ENCODE data around the gene PYGB. TPM values are rescaled to one million over a fixed set of nuclear protein-coding genes. Genes with fewer than 3 reads are reported as not detected.

Gene PYGB
- total and polyA plus RNA-seq, 2 donors (not counting 1 experiment from before 2014, with no cell fraction given), result 22.5 to 30.6 TPM

GRCh38 chr20:25275813-25276532 is 28.1 kb downstream of the PYGB start:
- Mint-ChIP-seq H3K4me1 (peaks cover 15% of the 10 kb centered on the region), H3K9me3 (ENCODE audit: insufficient read depth) (no peaks in the 10 kb centered on the region), H3K27ac (no peak overlapping the region), H3K4me3 (no peak overlapping the region), H3K27me3 (no peaks in the 10 kb centered on the region)
- Histone ChIP-seq H3K27ac (ENCODE audit: low read length in 2 of 2) (no peak overlapping the region), H3K79me2 (ENCODE audit: control insufficient read depth, insufficient read depth, low read length) (no peaks in the 10 kb centered on the region), H4K20me1 (ENCODE audit: control insufficient read depth, insufficient read depth, low read length, poor library complexity, severe bottlenecking) (no peaks in the 10 kb centered on the region), H3K36me3 (replicated peaks in 1 of 2; ENCODE audit: control extremely low read depth in 1 of 2, control insufficient read depth in 1 of 2, extremely low read depth in 1 of 2, insufficient read depth in 2 of 2, low read length in 1 of 2) (peaks cover 0 to 47% of the 10 kb centered on the region in 2 experiments), H2AFZ (ENCODE audit: insufficient read depth, low read depth, low read length, poor library complexity, severe bottlenecking) (no peak overlapping the region), H3K9ac (ENCODE audit: low read length) (no peak overlapping the region), H3K4me3 (ENCODE audit: control extremely low read depth in 1 of 5, extremely low read depth in 1 of 5, insufficient read depth in 1 of 5, low read depth in 2 of 5, low read length in 4 of 5) (no peak overlapping the region), H3K27me3 (replicated peaks in 1 of 4; ENCODE audit: control extremely low read depth in 1 of 4, control insufficient read depth in 3 of 4, insufficient read depth in 4 of 4, low read length in 3 of 4) (no peaks in the 10 kb centered on the region), H3K4me2 (replicated peaks; ENCODE audit: low read depth, low read length, poor library complexity, severe bottlenecking) (no peak overlapping the region), H3K4me1 (ENCODE audit: control insufficient read depth in 2 of 2, insufficient read depth in 2 of 2, low read length in 2 of 2) (peaks cover 12 to 13% of the 10 kb centered on the region in 2 donors), H3K9me3 (ENCODE audit: control extremely low read depth in 1 of 3, control insufficient read depth in 2 of 3, insufficient read depth in 1 of 3, low read length in 2 of 3) (no peaks in the 10 kb centered on the region)
- no peak for DNase-seq
- POLR2A ChIA-PET, result no interaction called here
- no peak for ATAC-seq (ENCODE audit: low read depth)
- CTCF ChIA-PET, result no interaction called here
- intact Hi-C loops (cut with micrococcal nuclease), result no loop called here
- WGBS (ENCODE audit: insufficient coverage), result 99% methylated on average over 20 of the region's 20 CpGs
- no peak for TF ChIP-seq EZH2 (IDR thresholded peaks at IDR 0.05; ENCODE audit: borderline replicate concordance, insufficient read depth, low read depth, low read length, poor library complexity, severe bottlenecking)

- H3K4me3 Mint-ChIP-seq, result no peak overlapping the region
- Histone ChIP-seq H3K4me2 (replicated peaks; ENCODE audit: low read depth, low read length, poor library complexity, severe bottlenecking) (no peak overlapping the region), H3K79me2 (ENCODE audit: control insufficient read depth, insufficient read depth, low read length) (no peaks in the 10 kb centered on the region), H3K4me3 (ENCODE audit: control extremely low read depth in 1 of 5, extremely low read depth in 1 of 5, insufficient read depth in 1 of 5, low read depth in 2 of 5, low read length in 4 of 5) (no peak overlapping the region), H3K27me3 (replicated peaks in 1 of 4; ENCODE audit: control extremely low read depth in 1 of 4, control insufficient read depth in 3 of 4, insufficient read depth in 4 of 4, low read length in 3 of 4) (no peaks in the 10 kb centered on the region), H3K36me3 (replicated peaks in 1 of 2; ENCODE audit: control extremely low read depth in 1 of 2, control insufficient read depth in 1 of 2, extremely low read depth in 1 of 2, insufficient read depth in 2 of 2, low read length in 1 of 2) (peaks cover 0 to 45% of the 10 kb centered on the region in 2 experiments), H3K9ac (ENCODE audit: low read length) (no peak overlapping the region), H3K27ac (ENCODE audit: low read length in 2 of 2) (no peak overlapping the region), H4K20me1 (ENCODE audit: control insufficient read depth, insufficient read depth, low read length, poor library complexity, severe bottlenecking) (no peaks in the 10 kb centered on the region), H3K4me1 (ENCODE audit: control insufficient read depth in 2 of 2, insufficient read depth in 2 of 2, low read length in 2 of 2) (peaks cover 18 to 19% of the 10 kb centered on the region in 2 donors), H2AFZ (ENCODE audit: insufficient read depth, low read depth, low read length, poor library complexity, severe bottlenecking) (no peak overlapping the region), H3K9me3 (ENCODE audit: control extremely low read depth in 1 of 3, control insufficient read depth in 2 of 3, insufficient read depth in 1 of 3, low read length in 2 of 3) (no peaks in the 10 kb centered on the region)
- TF ChIP-seq CTCF (IDR thresholded peaks at IDR 0.05) (no peak), EZH2 (IDR thresholded peaks at IDR 0.05; ENCODE audit: borderline replicate concordance, insufficient read depth, low read depth, low read length, poor library complexity, severe bottlenecking) (no peak)
- DNase-seq, result no peak
- CTCF ChIA-PET, result no interaction called here
- H3K27ac Mint-ChIP-seq, result no peak overlapping the region
- intact Hi-C loops (cut with micrococcal nuclease), result no loop called here
- POLR2A ChIA-PET, result no interaction called here
- no peaks in the 10 kb centered on the region for H3K9me3 Mint-ChIP-seq (ENCODE audit: insufficient read depth)
- no peak for ATAC-seq (ENCODE audit: low read depth)
- H3K4me1 Mint-ChIP-seq, result peaks cover 15% of the 10 kb centered on the region
- 99% methylated on average over 24 of the region's 24 CpGs for WGBS (ENCODE audit: insufficient coverage)
- no peaks in the 10 kb centered on the region for H3K27me3 Mint-ChIP-seq
Measured at GRCh38 chr20:25276533-25277050, 28.7 kb downstream of the PYGB start.

All from B cell (primary cell).